GM23338 (cell line): ENCODE data around the gene CLIC5. TPM values are rescaled to one million over a fixed set of nuclear protein-coding genes. Genes with fewer than 3 reads are reported as not detected.

Experiments
- ETS1 ChIP-seq: IDR thresholded peaks from 2 replicates; pipeline ENCODE4 v1.6.1; 2016; ENCODE audit warnings: antibody characterized with exemption
- EZH2 ChIP-seq: fragments of 200-600 bp; sonication (generic); IDR thresholded peaks from one replicate; pipeline ENCODE4 v1.8.0; 2017; ENCODE audit warnings: antibody characterized with exemption, mild to moderate bottlenecking, low read depth; ENCODE audit not compliant: unreplicated experiment
- POLR2AphosphoS5 ChIP-seq: IDR thresholded peaks from 2 replicates; pipeline ENCODE4 v1.6.1; 2016; ENCODE audit warnings: antibody characterized with exemption, low read depth
- STAT1 ChIP-seq: IDR thresholded peaks from one replicate; pipeline ENCODE4 v1.6.1; 2016; ENCODE audit warnings: antibody characterized with exemption; ENCODE audit not compliant: unreplicated experiment
- ZNF114 ChIP-seq: fragments of 250-450 bp; sonication (Bioruptor Pico); IDR thresholded peaks from 2 replicates; pipeline ENCODE4 v1.5.0; 2020; ENCODE audit warnings: mild to moderate bottlenecking, moderate library complexity
- ZNF462 ChIP-seq: fragments of 250-450 bp; sonication (Bioruptor Pico); IDR thresholded peaks from 2 replicates; pipeline ENCODE4 v1.5.0; 2020; ENCODE audit warnings: mild to moderate bottlenecking, moderate library complexity
- polyA plus RNA-seq: library from polyadenylated mRNA; unstranded; fragments of >200 nt; fragmentation: Nextera tagmentation; extraction: Ambion mirVana; gene quantifications from 2 replicates; pipeline ENCODE4 v1.2.1, GENCODE V29; 2016
- total RNA-seq: library from RNA; depleted of rRNA; stranded (reverse); fragments of >200 nt; shearing (Covaris generic); gene quantifications from 2 replicates; pipeline ENCODE4 v1.2.3, GENCODE V29; 2014
- TF ChIP-seq, protein P1 (sequence below): IDR thresholded peaks from one replicate; pipeline ENCODE4 v1.6.1; 2018; ENCODE audit warnings: antibody characterized with exemption; ENCODE audit not compliant: unreplicated experiment

Gene CLIC5
- total and polyA plus RNA-seq, 2 experiments from 2014 or later, result 0.08 TPM; not detected in 1

GRCh38 chr6:45838451-45838850, 177.2 kb downstream of the CLIC5 start (continued):
- TF ChIP-seq ZNF462 (CRISPR knock-in tag), result no peak
- no peak for TF ChIP-seq ZNF114 (CRISPR knock-in tag)
- TF ChIP-seq POLR2AphosphoS5, result no peak
- TF ChIP-seq, protein P1, sequence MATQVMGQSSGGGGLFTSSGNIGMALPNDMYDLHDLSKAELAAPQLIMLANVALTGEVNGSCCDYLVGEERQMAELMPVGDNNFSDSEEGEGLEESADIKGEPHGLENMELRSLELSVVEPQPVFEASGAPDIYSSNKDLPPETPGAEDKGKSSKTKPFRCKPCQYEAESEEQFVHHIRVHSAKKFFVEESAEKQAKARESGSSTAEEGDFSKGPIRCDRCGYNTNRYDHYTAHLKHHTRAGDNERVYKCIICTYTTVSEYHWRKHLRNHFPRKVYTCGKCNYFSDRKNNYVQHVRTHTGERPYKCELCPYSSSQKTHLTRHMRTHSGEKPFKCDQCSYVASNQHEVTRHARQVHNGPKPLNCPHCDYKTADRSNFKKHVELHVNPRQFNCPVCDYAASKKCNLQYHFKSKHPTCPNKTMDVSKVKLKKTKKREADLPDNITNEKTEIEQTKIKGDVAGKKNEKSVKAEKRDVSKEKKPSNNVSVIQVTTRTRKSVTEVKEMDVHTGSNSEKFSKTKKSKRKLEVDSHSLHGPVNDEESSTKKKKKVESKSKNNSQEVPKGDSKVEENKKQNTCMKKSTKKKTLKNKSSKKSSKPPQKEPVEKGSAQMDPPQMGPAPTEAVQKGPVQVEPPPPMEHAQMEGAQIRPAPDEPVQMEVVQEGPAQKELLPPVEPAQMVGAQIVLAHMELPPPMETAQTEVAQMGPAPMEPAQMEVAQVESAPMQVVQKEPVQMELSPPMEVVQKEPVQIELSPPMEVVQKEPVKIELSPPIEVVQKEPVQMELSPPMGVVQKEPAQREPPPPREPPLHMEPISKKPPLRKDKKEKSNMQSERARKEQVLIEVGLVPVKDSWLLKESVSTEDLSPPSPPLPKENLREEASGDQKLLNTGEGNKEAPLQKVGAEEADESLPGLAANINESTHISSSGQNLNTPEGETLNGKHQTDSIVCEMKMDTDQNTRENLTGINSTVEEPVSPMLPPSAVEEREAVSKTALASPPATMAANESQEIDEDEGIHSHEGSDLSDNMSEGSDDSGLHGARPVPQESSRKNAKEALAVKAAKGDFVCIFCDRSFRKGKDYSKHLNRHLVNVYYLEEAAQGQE, result no peak
- no peak for TF ChIP-seq ETS1
- no peak for TF ChIP-seq EZH2
- no peak for TF ChIP-seq STAT1
